ENCODE results near the gene TASP1.
"Not testable (repeated sequence)": the region's sequence is repeated elsewhere in the genome, so short reads cannot be mapped to it uniquely, and the experiment has no call there.

TASP1 gene

DNA sequence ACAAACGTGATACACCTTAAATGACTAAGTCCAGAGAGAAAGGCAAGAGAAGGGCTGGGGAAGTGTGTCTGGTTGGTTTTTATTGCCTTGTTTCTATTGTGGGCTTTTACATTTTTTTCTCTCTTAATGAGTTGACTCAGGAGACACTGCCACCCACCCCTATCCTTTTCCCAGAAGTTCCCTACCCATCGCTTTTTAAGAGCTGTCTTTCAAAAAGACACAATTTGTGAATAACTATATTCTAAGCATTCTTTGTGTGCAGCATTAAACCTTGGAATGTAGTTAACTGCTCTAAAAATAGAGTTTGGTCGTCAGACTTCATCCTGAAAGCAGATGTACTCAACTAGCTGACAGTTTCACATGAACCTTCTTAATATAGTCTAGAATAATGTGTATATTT lies 242.7 kb downstream of the TASP1 start:
- DNase-seq, result no peak

GRCh38 chr20:13395232-13395631 lies 243.5 kb downstream of the TASP1 start:
- no peak for DNase-seq

DNA sequence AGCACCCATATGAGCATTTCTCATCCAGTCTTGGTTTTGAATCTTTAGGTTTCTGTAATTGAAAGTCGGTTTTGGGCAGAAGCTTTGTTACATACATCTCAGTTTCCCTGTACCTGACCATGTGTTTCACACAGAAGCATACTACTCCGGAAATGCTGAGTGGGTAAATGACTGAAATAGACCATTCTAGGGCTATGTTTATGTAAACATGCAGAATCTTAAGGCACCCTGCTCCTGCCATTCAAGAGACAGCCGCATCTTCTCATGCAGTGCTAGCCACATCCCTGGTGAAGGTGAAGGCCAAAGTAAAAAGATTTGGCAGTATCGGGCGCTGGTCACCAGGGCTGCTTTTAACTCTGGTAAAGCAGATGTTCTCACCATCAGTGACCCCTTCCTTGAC lies 246.3 kb downstream of the TASP1 start:
- no peak for DNase-seq

DNA sequence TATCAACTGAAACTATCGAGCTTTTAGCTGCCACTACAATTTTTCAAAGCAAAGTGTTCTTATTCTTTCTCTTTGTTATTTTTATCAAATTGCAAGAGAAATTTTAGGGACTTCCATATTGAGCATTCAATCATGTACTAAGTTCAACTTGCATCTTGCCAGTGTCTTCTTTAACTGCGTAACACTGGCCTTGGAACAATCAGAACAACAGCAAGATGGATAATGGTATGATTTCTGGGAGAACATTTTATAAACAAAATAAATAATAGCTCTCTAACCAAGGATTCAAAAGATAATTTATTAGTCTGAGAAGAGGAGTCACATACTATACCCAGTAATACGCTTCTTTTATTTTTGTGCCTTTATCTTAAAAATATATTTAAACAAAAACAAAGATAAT lies 249.6 kb downstream of the TASP1 start:
- no peak for DNase-seq

DNA sequence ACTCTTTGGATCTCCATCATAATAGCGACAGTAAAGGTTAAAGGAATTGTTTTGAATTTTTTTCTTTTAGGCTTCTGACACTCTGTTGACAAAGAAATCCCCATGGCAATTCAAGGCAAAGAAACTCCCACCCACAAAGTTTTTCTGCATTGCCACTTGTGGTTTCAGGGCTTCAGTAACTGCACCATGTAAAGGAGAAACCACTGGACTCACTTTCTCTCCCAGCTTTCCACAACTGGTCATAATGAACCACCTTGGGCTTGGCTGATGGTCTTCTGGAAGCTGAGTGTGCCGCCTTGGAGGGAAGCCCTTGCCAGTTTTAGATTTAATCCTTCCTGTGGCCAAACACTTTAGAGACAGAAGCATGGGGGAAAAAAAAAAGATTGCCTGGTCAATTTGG lies 254.6 kb downstream of the TASP1 start:
- no peak for DNase-seq

GRCh38 chr20:13382786-13383185 lies 255.9 kb downstream of the TASP1 start:
- no peak for DNase-seq

GRCh38 chr20:13380497-13381229 lies 258.1 kb downstream of the TASP1 start:
- DNase-seq, result not testable (repeated sequence)

DNA sequence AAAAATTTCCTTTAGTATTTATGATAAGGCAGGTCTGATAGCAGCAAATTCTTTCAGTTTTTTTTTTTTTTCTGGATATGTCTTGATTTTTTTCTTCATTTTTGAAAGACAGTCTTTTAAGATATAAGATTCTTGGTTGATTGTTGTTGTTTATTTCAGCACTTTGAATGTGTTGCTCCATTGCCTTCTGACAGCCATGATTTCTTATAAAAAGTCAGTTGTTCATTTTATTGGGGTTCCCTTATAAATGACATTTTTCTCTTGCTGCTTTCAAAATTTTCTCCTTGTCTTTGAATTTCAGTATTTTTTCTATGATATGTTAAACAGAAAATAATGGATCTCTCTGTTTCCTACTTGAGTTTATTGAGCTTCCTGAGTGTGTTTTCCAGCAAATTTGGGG lies 265.3 kb downstream of the TASP1 start:
- no peak for DNase-seq

DNA sequence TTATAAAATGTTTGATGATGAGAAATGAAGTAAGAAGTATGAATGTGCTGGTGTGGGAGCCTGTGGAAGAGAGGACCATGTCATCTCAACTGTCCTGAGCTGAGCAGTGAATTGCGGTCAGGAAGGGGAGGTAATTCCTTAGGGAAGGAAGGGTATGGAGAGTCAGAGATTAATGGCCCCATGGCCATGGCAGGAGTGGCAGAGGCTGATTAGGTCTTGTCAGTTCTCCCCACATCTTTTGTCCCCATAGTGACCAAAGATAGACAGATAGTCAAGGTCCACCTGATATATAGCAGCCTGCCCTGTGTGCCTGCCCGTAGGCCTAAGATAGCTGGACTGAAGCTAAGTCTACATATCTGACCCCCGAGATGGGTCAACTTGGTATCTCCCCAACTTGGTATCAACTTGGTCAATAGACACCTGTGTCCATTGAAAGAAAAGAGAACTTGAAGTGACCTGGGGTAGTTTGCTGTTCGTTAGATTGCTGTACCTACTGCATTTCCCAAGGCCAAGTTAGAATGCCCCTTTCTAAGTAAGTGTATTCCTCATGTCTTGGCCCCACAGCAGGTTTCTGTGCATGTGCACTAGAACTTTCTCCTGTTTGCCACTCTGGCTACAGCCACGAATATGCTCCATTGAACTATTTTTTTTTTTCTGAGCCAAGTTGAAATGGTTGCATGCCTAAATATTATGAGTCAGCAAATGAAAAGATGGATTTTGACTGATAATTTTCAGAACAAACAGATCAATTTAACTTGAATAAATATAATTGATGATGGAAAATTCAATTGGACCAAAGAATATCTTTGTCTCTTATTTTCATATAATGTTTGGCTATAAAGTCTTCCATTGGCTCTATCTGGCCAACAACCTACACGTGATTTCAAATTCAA lies 274.2 kb downstream of the TASP1 start:
- DNase-seq, result no peak

DNA sequence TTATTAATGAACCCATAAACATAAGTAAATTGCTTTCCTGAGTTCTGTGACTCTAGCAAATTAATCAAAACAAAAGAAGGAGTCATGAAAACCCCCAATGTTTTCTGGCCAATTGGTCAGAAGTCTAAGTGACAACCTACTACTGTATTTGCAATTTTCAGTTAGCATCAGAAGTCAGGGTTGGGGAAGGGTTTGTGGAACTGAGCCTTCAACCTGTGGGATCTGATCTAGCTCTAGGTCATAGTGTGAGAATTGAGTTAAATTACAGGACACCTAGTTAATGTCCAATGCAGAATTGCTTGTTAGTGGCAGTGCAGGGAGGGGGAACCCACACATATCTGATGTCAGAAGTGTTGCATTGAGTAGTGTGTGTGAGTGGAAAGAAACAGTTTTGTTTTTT lies 275.3 kb downstream of the TASP1 start:
- DNase-seq, result no peak

DNA sequence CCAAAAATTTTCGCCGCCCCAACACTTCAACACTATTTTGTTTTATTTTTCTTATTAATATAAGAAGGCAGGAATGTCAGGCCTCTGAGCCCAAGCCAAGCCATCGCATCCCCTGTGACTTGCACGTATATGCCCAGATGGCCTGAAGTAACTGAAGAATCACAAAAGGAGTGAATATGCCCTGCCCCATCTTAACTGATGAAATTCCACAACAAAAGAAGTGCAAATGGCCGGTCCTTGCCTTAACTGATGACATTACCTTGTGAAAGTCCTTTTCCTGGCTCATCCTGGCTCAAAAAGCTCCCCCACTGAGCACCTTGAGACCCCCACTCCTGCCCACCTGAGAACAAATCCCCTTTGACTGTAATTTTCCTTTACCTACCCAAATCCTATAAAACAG lies 276.6 kb downstream of the TASP1 start:
- DNase-seq, result not testable (repeated sequence)

DNA sequence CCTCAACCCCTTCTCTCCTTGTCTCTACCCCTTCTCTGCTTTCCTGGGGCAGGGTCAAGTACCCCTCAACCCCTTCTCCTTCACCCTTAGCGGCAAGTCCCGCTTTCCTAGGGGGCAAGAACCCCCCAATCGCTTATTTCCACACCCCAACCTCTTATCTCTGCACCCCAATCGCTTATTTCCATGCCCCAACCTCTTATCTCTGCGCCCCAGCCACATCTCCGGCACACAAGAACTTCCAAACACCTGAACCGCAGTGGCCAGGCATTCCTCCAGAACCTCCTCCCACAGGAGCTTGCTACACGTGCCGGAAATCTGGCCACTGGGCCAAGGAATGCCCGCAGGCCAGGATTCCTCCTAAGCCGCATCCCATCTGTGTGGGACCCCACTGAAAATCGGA lies 279.8 kb downstream of the TASP1 start:
- DNase-seq, result not testable (repeated sequence)

DNA sequence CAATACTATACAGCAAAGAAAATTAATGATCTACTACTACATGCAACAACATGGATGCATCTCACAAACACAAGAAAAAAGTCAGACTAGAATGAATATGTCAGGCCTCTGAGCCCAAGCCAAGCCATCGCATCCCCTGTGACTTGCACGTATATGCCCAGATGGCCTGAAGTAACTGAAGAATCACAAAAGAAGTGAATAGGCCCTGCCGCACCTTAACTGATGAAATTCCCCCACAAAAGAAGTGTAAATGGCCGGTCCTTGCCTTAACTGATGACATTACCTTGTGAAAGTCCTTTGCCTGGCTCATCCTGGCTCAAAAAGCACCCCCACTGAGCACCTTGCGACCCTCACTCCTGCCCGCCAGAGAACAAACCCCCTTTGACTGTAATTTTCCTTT lies 280.9 kb downstream of the TASP1 start:
- not testable (repeated sequence) for DNase-seq

GRCh38 chr20:13356591-13356990 lies 282.1 kb downstream of the TASP1 start:
- no peak for DNase-seq

GRCh38 chr20:13355941-13356486 lies 282.7 kb downstream of the TASP1 start:
- DNase-seq, result no peak

DNA sequence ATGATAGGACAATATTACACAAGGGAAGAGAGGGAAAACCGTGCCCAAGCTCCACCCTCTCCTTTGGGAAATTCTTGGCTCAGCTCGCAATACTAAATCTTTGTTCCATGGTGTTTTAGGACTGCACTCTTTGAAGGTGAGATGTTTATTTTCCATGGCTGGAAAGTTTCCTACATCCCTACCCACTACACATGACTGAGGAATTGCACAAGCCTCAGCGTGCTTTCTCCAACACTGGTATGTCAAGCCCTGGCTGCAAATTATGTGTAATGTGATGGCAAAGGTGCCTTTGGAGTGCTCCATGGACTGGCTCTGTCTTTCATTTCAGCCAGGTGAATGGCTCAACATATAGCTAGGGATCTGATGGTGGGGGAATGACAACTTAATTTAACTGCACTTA lies 283.3 kb downstream of the TASP1 start:
- no peak for DNase-seq

DNA sequence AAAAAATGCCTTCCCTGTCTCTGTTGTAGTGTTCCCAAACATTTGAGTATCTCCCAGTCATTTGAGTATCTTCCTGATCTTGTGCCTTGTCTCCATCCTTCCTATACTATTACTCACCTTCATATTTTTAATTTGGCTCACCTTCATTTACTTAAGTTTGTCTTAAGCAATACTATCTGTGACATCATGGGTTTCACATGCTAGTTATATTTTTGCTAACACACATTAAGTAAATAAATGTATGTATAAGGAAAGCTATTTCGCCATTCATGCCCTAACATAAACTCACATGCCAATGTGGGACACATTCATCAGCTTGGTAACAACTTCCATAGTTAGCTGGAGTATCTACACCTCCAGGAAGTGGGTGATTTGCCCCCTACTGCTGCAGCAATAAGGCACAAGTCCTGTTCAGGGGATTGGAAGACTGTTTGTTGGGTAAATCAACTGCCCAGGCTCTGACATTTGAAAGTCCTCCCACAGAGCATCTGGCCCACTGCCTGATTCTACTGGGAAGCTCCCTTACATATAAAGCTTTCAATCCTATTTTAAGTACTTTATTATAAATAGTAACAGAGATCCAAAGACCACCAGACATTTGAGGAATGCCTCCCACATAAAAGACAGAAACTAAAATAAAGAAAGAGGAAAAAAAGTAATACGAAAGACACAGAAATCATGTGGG lies 285.3 kb downstream of the TASP1 start:
- DNase-seq, result no peak

DNA sequence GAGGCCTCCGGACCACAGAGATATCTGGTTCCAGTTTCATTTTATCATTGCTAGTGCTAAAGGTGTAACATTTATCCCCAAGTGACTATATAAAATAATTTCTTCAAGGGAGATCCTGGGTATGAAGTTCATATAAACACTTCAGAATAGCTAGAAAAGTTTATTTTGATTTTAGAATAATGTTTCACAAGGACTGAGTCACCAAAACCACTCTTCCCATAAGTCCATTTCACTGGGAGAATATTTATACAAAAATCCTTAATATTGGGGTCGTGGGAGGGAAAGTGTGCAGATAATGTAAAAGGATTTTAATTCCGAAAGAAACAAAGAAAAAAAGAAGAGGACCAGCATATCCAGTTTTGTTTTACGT lies 289.5 kb downstream of the TASP1 start:
- no peak for DNase-seq

- no peak for DNase-seq
Measured at GRCh38 chr20:13348311-13349234, 290.2 kb downstream of the TASP1 start.

- no peak for DNase-seq
Measured at GRCh38 chr20:13344671-13345070, 294.1 kb downstream of the TASP1 start.

- DNase-seq, result no peak
Measured at GRCh38 chr20:13342469-13343242, 296.1 kb downstream of the TASP1 start.

Data from T-helper 1 cell (primary cell).